Hematopoietic multipotent progenitor cell (in vitro differentiated cells): ENCODE results near the gene TMEM185B. TPM values are rescaled to one million over a fixed set of nuclear protein-coding genes. Genes with fewer than 3 reads are reported as not detected.

Source experiments
- DNase-seq, 3 donors: peaks; one replicate each; pipeline ENCODE4 v3.0.0-alpha.2; 2011 to 2015; ENCODE audit warnings: low read depth in 2 of 3, low spot score in 2 of 3
- total RNA-seq: library from RNA; depleted of rRNA; stranded (reverse); fragments of >200 nt; gene quantifications from one replicate; pipeline ENCODE4 v1.2.3, GENCODE V29; 2012

TMEM185B gene
- total RNA-seq, 1 donor: 48.5 TPM

- peak; percentile 90 to 99 (median 98) for DNase-seq
Observed at GRCh38 chr2:120252225-120253020, 29.2 kb upstream of the TMEM185B start, which contains the start of gene RALB. Gene RALB (plus strand): TSS chr2:120252852. CDS start chr2:120278665, 25,813 bp downstream.

- no peak for DNase-seq
Observed at GRCh38 chr2:120251880-120252224, 28.7 kb upstream of the TMEM185B start.

GRCh38 chr2:120251078-120251477 is 27.9 kb upstream of the TMEM185B start:
- DNase-seq: peak in 1 of 3 donors; percentile 34

GRCh38 chr2:120250640-120251039 is 27.4 kb upstream of the TMEM185B start:
- no peak for DNase-seq

- no peak for DNase-seq
Observed at GRCh38 chr2:120247851-120248250, 24.7 kb upstream of the TMEM185B start.

GRCh38 chr2:120246546-120247300 is 23.5 kb upstream of the TMEM185B start:
- DNase-seq: no peak

- DNase-seq: peak in 1 of 3 donors; percentile 49
Observed at GRCh38 chr2:120245520-120246332, 22.5 kb upstream of the TMEM185B start.

GRCh38 chr2:120244656-120245519 is 21.7 kb upstream of the TMEM185B start:
- no peak for DNase-seq

GRCh38 chr2:120243875-120244553 is 20.8 kb upstream of the TMEM185B start:
- no peak for DNase-seq

- DNase-seq: no peak
Observed at GRCh38 chr2:120243211-120243610, 20.0 kb upstream of the TMEM185B start.

- no peak for DNase-seq
Observed at GRCh38 chr2:120241684-120242083, 18.5 kb upstream of the TMEM185B start.

- DNase-seq: no peak
Observed at GRCh38 chr2:120240901-120241429, 17.8 kb upstream of the TMEM185B start.

GRCh38 chr2:120239488-120240287 is 16.5 kb upstream of the TMEM185B start:
- DNase-seq: no peak

GRCh38 chr2:120238728-120239487 is 15.7 kb upstream of the TMEM185B start:
- DNase-seq: no peak

- DNase-seq: no peak
Observed at GRCh38 chr2:120237491-120237902, 14.3 kb upstream of the TMEM185B start.

GRCh38 chr2:120236791-120237190 is 13.6 kb upstream of the TMEM185B start:
- no peak for DNase-seq

- DNase-seq: no peak
Observed at GRCh38 chr2:120236316-120236715, 13.1 kb upstream of the TMEM185B start.

- no peak for DNase-seq
Observed at GRCh38 chr2:120235681-120236080, 12.5 kb upstream of the TMEM185B start.
